ENCODE results near the gene STRA6.

DNA sequence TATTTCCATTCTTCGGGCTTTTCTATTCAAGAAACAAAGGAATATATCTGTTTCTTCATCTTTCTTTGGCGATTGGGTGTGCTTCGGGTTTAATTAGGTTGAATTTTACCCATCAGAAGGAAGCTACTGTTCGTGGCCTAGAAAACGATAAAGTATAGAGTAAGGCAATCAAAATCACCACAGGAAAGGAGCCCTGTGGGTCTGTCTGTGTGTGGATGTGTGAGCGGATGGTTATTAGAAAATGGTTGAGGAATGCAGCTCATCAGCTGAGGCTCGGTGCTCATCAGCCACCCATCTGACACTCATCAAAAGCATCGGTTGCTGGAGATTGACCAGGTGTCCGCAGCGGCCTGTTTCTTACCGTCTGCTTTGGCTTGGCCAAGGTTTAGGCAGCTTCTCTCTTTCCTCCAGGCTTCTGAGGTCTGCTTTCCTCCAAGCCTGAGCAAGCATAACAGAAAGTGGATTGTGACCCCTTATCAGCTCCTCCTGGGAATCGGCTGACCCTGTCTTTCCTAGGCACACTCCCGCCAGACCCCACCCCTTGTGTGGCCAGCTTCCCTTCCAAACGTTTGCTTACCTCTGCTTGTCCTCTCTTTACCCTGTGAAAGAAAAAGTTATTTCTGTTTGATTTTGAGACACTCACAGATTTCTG, 46.7 kb downstream of the STRA6 start:
- TF ChIP-seq EZH2phosphoT487 (IDR thresholded peaks at IDR 0.05; ENCODE audit: borderline replicate concordance): no peak
- TF ChIP-seq, protein P1, sequence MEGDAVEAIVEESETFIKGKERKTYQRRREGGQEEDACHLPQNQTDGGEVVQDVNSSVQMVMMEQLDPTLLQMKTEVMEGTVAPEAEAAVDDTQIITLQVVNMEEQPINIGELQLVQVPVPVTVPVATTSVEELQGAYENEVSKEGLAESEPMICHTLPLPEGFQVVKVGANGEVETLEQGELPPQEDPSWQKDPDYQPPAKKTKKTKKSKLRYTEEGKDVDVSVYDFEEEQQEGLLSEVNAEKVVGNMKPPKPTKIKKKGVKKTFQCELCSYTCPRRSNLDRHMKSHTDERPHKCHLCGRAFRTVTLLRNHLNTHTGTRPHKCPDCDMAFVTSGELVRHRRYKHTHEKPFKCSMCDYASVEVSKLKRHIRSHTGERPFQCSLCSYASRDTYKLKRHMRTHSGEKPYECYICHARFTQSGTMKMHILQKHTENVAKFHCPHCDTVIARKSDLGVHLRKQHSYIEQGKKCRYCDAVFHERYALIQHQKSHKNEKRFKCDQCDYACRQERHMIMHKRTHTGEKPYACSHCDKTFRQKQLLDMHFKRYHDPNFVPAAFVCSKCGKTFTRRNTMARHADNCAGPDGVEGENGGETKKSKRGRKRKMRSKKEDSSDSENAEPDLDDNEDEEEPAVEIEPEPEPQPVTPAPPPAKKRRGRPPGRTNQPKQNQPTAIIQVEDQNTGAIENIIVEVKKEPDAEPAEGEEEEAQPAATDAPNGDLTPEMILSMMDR (conservative IDR thresholded peaks at IDR 0.05; ENCODE audit: low read length): no peak
